Osteocyte (in vitro differentiated cells): ENCODE data around the gene RABGAP1L. TPM values are rescaled to one million over a fixed set of nuclear protein-coding genes. Genes with fewer than 3 reads are reported as not detected.

Experiments
- DNase-seq: peaks from one replicate; pipeline ENCODE4 v3.0.0; 2021; ENCODE audit warnings: mixed read lengths; ENCODE audit not compliant: unreplicated experiment; ENCODE audit errors: extremely low spot score
- H3K27ac Mint-ChIP-seq: one replicate; pipeline ENCODE4 v1.8.0; 2021; ENCODE audit warnings: mild to moderate bottlenecking, mixed read lengths; ENCODE audit not compliant: unreplicated experiment
- H3K27me3 Mint-ChIP-seq: one replicate; pipeline ENCODE4 v1.8.0; 2021; ENCODE audit warnings: mixed read lengths; ENCODE audit not compliant: unreplicated experiment
- H3K36me3 Mint-ChIP-seq: one replicate; pipeline ENCODE4 v1.8.0; 2021; ENCODE audit warnings: mixed read lengths; ENCODE audit not compliant: unreplicated experiment
- H3K4me1 Mint-ChIP-seq: one replicate; pipeline ENCODE4 v1.8.0; 2021; ENCODE audit warnings: mixed read lengths; ENCODE audit not compliant: unreplicated experiment
- H3K4me3 Mint-ChIP-seq: one replicate; pipeline ENCODE4 v1.8.0; 2021; ENCODE audit warnings: mild to moderate bottlenecking, moderate library complexity, mixed read lengths; ENCODE audit not compliant: unreplicated experiment
- H3K9me3 Mint-ChIP-seq: one replicate; pipeline ENCODE4 v1.8.0; 2021; ENCODE audit warnings: mixed read lengths; ENCODE audit not compliant: unreplicated experiment
- total RNA-seq: library from RNA; stranded (reverse); gene quantifications from 2 replicates; pipeline ENCODE4 v1.2.1, GENCODE V29; 2021
- TF ChIP-seq, protein P1 (sequence below): fragments of 200-600 bp; sonication (generic); IDR thresholded peaks from 2 replicates; pipeline ENCODE4 v1.5.0; 2021; ENCODE audit warnings: antibody characterized with exemption, mild to moderate bottlenecking, moderate library complexity

RABGAP1L gene
- total RNA-seq, 1 donor from 2014 or later, result 29.3 TPM

DNA sequence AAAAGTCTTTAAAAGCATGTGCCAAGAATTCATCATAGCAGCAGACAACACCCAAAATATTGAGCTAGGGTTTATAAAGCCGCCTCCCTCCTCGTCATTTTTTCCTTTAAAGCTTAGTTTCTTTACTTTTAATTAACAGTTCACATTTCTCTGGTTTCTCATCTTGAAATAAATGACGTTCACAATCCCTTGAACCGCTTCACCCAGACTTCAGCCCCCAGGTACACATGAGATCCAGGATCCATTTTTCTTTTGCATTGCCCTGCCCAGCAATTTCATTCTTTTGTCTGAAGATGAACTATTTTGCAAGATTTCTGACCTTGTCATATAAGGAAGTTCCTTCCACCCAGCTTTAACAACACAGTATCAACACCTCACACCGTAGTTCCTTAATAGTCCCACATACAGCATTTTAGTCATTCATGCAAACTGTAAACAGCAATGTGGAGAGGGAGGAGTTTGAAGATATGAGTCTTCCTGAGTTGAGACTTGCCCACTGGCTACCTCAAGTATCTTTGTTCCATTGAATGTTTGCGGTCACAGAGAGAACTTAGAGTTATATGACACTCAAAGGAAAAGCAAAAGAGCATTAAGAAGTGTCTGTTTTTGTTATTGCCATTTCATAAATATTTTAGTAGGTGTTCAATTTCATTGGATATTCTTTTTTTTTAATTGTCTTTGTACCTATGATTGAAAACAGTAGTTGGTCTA is 805.1 kb downstream of the RABGAP1L start:
- Mint-ChIP-seq H3K9me3 (no peaks in the 10 kb centered on the region), H3K4me1 (peaks cover 48% of the 10 kb centered on the region), H3K27ac (peak overlapping the region; percentile 71), H3K27me3 (no peaks in the 10 kb centered on the region), H3K36me3 (no peaks in the 10 kb centered on the region), H3K4me3 (no peak overlapping the region)
- DNase-seq, result no peak
- TF ChIP-seq, protein P1, sequence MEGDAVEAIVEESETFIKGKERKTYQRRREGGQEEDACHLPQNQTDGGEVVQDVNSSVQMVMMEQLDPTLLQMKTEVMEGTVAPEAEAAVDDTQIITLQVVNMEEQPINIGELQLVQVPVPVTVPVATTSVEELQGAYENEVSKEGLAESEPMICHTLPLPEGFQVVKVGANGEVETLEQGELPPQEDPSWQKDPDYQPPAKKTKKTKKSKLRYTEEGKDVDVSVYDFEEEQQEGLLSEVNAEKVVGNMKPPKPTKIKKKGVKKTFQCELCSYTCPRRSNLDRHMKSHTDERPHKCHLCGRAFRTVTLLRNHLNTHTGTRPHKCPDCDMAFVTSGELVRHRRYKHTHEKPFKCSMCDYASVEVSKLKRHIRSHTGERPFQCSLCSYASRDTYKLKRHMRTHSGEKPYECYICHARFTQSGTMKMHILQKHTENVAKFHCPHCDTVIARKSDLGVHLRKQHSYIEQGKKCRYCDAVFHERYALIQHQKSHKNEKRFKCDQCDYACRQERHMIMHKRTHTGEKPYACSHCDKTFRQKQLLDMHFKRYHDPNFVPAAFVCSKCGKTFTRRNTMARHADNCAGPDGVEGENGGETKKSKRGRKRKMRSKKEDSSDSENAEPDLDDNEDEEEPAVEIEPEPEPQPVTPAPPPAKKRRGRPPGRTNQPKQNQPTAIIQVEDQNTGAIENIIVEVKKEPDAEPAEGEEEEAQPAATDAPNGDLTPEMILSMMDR, result no peak

DNA sequence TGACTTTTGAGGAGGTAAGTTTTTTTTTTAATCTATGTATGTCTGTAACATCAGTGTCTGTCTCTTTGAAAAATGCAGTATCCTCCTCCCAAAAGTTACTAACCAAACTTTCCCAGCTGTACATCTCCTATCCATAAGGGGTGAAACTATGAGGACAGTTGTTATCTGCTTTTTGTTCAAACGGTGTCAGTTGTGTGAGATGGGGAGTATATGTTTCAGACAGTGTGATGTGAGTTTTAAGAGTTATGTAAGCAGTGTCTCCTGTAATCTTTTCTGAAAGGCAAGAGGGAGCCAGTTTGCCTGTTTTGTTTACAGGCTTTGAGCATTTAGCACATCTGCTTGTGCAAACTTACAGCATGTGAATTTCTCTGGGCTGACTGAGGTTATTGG is 805.6 kb downstream of the RABGAP1L start:
- Mint-ChIP-seq H3K27ac (peak overlapping the region; percentile 71), H3K9me3 (no peaks in the 10 kb centered on the region), H3K36me3 (peaks cover 1% of the 10 kb centered on the region), H3K4me3 (no peak overlapping the region), H3K4me1 (peaks cover 49% of the 10 kb centered on the region), H3K27me3 (no peaks in the 10 kb centered on the region)
- no peak for DNase-seq
- TF ChIP-seq, protein P1, result no peak

DNA sequence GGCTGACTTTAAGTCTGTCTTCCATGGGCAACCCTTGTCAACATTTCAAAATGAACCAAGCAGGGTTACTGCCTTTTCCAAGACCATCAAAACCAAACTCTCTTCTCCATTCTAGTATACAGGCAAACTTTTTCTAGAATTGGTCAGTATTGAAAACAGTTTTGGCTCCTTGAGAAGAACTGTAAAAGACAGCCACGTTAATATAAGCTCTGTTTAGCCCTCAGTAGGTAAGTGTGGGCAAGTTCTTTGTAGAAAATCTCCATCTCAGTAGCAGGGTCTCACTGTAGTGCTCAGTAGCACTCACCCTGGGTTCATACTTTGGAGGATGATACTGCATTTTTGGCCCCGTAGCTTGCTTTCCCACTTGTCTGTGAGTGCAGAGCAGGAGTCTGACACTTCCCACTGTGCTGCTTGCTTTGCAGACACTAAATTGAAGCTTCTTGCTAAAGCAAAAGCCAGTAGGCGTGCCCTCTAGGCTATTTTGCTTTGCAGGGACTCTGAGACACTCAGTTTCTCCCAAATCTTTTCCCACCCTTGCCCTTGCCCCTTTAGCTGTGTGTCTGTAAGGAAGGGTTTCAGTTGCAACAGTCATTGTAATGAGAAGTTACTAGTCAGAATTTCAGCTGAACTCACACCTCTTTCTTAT is 806.2 kb downstream of the RABGAP1L start:
- H3K36me3 Mint-ChIP-seq, result peaks cover 1% of the 10 kb centered on the region

DNA sequence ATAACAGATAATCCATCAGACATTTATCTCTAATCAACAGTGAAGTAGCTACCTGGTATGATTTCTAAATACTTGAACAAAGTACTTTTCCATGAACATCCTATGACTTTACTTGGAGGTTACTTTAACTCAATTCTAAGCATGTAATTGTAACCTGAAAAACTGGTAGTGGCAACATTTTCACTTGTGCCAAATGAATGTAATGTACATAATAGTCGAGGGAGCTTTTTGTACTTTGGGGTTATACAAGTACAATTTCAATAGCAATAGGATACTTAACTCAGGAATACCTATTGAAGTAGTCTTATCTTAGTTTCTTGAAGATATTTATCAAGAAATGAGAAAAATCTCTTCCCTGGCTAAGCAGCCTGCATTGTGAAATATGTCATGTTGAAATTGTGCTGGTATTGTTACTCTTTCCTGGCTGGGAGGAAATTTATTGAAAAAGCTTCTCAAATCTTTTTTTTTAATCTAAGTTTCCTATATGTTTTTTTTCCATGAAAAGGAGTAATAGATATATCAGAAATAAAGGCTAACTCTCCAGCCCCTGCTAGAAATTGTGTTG is 806.8 kb downstream of the RABGAP1L start:
- Mint-ChIP-seq H3K9me3 (no peaks in the 10 kb centered on the region), H3K4me1 (peaks cover 49% of the 10 kb centered on the region)
- DNase-seq, result no peak

More for the DNA sequence above, 806.2 kb downstream of the RABGAP1L start:
- no peaks in the 10 kb centered on the region for H3K27me3 Mint-ChIP-seq
- H3K9me3 Mint-ChIP-seq, result no peaks in the 10 kb centered on the region
- peaks cover 49% of the 10 kb centered on the region for H3K4me1 Mint-ChIP-seq
- no peak for DNase-seq
- peak overlapping the region; percentile 36 for H3K27ac Mint-ChIP-seq
- H3K4me3 Mint-ChIP-seq, result no peak overlapping the region
- TF ChIP-seq, protein P1, result no peak

More for the DNA sequence above, 806.8 kb downstream of the RABGAP1L start:
- TF ChIP-seq, protein P1, result no peak
- Mint-ChIP-seq H3K4me3 (no peak overlapping the region), H3K27me3 (no peaks in the 10 kb centered on the region), H3K36me3 (peaks cover 1% of the 10 kb centered on the region), H3K27ac (peak overlapping the region; percentile 36)
